ENCODE data around the gene KANK3.
"Not testable (repeated sequence)": the region's sequence is repeated elsewhere in the genome, so short reads cannot be mapped to it uniquely, and the experiment has no call there.

The KANK3 gene

DNA sequence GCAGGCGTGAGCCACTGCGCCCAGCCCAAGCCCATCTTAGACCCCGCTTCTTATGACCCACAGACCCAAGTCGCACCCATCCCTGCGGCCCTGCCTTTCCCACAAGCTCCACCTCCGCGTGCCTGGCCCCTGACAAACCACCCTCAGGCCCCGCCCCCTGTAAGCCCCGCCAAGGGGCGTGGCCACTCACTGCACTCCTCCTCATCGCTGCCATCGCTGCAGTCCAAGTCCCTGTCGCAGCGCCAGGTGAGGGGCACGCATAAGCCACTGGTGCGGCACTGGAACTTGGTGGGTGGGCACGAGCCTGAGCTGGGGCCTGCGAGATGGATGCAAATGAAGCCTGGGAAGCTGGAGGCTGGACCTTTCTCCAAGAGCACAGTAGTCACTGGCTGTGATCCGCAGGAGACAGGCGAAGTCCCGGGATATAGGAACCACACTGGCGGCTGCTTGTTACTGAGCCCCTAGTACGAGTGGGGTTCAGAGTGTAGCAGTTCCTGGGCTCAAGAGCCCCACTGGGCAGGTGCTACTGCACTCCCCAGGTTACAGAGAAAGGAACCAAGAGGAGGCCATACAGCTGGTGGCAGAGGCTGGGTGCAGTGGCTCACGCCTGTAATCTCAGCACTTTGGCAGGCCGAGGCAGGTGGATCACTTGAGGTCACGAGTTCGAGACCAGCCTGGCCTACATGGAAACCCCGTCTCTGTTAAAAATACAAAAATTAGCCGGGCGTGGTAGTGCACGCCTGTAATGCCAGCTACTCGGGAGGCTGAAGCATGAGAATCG, 38.0 kb downstream of the KANK3 start:
- TF ChIP-seq, protein P1, sequence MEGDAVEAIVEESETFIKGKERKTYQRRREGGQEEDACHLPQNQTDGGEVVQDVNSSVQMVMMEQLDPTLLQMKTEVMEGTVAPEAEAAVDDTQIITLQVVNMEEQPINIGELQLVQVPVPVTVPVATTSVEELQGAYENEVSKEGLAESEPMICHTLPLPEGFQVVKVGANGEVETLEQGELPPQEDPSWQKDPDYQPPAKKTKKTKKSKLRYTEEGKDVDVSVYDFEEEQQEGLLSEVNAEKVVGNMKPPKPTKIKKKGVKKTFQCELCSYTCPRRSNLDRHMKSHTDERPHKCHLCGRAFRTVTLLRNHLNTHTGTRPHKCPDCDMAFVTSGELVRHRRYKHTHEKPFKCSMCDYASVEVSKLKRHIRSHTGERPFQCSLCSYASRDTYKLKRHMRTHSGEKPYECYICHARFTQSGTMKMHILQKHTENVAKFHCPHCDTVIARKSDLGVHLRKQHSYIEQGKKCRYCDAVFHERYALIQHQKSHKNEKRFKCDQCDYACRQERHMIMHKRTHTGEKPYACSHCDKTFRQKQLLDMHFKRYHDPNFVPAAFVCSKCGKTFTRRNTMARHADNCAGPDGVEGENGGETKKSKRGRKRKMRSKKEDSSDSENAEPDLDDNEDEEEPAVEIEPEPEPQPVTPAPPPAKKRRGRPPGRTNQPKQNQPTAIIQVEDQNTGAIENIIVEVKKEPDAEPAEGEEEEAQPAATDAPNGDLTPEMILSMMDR (IDR thresholded peaks at IDR 0.05; ENCODE audit: unreplicated experiment in 3 of 3): no peak
- Mint-ChIP-seq H3K36me3 (ENCODE audit: low read depth) (peaks cover 3% of the 10 kb centered on the region), H3K27ac (no peak overlapping the region), H3K9me3 (no peaks in the 10 kb centered on the region), H3K4me3 (no peak overlapping the region), H3K27me3 (ENCODE audit: low read depth) (no peaks in the 10 kb centered on the region), H3K4me1 (peaks cover 21% of the 10 kb centered on the region)

DNA sequence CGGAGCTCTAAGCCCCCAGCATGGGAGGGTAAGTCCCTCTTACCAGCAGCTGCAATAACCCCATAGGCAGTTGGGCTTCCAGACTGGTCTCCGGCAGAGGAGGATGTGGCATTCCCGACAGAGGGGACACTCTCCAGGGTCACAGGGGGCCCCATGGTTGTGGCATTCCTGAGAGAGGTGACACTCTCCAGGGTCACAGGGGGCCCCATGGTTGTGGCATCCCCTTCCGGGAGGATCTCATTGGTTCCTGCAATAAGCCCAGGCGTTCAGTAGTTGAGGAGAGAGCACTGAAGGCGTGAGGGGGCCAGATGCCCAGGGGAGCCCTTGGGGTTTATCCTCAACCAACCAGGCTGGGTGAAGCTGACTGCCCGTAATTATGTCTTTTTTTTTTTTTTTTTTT, 40.3 kb downstream of the KANK3 start:
- H3K36me3 Mint-ChIP-seq (ENCODE audit: low read depth): no peaks in the 10 kb centered on the region
- no peaks in the 10 kb centered on the region for H3K9me3 Mint-ChIP-seq
- no peak overlapping the region for H3K4me3 Mint-ChIP-seq
- no peak overlapping the region for H3K27ac Mint-ChIP-seq
- TF ChIP-seq, protein P1 (IDR thresholded peaks at IDR 0.05; ENCODE audit: unreplicated experiment in 3 of 3): no peak
- H3K27me3 Mint-ChIP-seq (ENCODE audit: low read depth): no peaks in the 10 kb centered on the region
- H3K4me1 Mint-ChIP-seq: peaks cover 12% of the 10 kb centered on the region

DNA sequence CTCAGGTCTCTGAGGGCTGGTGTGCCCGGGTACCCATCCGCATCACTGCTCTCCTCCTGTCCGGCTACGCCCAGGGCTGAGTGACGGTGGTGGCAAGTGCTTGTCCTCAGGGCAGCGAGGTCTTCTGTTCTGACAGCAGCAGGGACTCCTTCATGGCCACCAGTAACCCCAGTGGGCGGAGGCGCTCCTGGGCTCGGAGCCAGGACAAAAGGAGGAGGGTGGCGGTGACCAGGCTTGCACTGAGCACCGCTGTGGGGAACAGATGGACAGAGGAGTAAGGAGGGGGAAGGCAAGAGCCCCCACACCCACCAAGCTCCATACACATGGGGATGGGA, 40.7 kb downstream of the KANK3 start:
- TF ChIP-seq, protein P1 (IDR thresholded peaks at IDR 0.05; ENCODE audit: unreplicated experiment in 3 of 3): no peak
- Mint-ChIP-seq H3K4me1 (peaks cover 8% of the 10 kb centered on the region), H3K9me3 (no peaks in the 10 kb centered on the region), H3K27me3 (ENCODE audit: low read depth) (no peaks in the 10 kb centered on the region), H3K36me3 (ENCODE audit: low read depth) (no peaks in the 10 kb centered on the region), H3K4me3 (no peak overlapping the region), H3K27ac (no peak overlapping the region)

DNA sequence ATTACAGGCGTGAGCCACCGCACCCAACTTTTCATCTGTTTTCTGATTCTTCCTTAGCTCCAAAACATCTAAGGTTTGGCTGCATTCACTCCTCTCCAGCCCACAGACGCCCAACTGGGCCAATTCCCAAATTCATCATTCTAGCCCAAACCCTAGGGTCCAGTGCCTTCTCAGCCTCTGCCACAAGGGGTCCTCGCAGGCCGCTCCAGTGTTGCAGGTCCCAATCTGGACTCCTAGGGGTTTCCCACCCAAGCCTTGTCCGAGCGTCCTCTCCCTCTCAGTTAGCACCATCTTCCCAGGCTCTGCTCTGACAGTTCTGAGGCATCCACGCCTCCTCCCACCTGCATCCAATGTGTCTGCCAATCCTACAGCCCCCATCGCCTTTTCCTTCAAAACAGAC, 51.7 kb downstream of the KANK3 start:
- not testable (repeated sequence) for H3K9me3 Mint-ChIP-seq; H3K27me3 Mint-ChIP-seq (ENCODE audit: low read depth); H3K4me3 Mint-ChIP-seq; H3K4me1 Mint-ChIP-seq; H3K36me3 Mint-ChIP-seq (ENCODE audit: low read depth); H3K27ac Mint-ChIP-seq

DNA sequence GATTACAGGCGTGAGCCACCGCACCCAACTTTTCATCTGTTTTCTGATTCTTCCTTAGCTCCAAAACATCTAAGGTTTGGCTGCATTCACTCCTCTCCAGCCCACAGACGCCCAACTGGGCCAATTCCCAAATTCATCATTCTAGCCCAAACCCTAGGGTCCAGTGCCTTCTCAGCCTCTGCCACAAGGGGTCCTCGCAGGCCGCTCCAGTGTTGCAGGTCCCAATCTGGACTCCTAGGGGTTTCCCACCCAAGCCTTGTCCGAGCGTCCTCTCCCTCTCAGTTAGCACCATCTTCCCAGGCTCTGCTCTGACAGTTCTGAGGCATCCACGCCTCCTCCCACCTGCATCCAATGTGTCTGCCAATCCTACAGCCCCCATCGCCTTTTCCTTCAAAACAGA, 66.6 kb downstream of the KANK3 start:
- not testable (repeated sequence) for H3K9me3 Mint-ChIP-seq

More for the DNA sequence above, 66.6 kb downstream of the KANK3 start:
- H3K27ac Mint-ChIP-seq; H3K4me1 Mint-ChIP-seq; H3K4me3 Mint-ChIP-seq; H3K36me3 Mint-ChIP-seq (ENCODE audit: low read depth); H3K27me3 Mint-ChIP-seq (ENCODE audit: low read depth): not testable (repeated sequence)

Measured in nephron (organoid).